NCI-H1930 (cell line): ENCODE results near the gene RPS6KA4.

ENCODE experiments used
- DNase-seq, 2 experiments: peaks; one replicate each; lab custom pipeline; 2025; lab: John Stamatoyannopoulos, UW

RPS6KA4 gene

DNA sequence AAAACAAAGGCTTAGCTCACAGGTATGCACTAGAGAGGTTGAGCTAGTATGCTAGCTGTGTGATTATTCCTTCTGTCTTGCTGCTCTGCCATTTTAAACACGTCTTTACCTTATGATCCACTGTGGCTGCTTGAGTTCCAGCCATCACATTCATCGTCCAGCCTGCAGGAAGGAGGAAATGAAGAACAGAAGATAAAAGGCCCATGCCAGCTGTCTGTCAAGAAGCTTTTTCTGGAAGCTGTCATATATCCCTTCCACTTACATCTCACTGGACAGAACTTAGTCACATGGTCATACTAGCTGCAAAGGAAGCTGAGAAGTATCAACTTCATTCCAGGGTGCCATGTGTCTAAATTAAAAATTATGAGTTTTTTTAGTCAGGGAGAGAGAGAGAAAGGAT is 31.6 kb upstream of the RPS6KA4 start:
- no peak for DNase-seq

DNA sequence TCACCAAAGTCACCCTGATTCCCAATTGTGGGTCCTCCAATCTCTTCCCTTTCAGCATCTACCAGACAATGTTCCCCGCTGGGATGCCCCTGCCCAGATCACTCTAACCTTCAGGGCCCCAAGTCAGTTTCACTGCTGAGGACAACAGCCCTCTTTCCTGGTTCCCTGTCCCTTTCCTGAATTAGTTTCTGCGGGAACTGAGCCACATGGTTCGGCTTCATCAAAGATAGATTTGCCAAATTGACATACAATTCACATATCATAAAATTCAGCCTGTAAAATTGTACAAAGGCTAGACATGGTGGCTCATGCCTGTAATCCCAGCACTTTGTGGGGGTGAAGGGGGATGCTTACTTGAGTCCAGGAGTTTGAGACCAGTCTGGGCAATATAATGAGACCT is 31.0 kb upstream of the RPS6KA4 start:
- DNase-seq: no peak

- no peak for DNase-seq
Measured at GRCh38 chr11:64330888-64331287, 28.1 kb upstream of the RPS6KA4 start.

DNA sequence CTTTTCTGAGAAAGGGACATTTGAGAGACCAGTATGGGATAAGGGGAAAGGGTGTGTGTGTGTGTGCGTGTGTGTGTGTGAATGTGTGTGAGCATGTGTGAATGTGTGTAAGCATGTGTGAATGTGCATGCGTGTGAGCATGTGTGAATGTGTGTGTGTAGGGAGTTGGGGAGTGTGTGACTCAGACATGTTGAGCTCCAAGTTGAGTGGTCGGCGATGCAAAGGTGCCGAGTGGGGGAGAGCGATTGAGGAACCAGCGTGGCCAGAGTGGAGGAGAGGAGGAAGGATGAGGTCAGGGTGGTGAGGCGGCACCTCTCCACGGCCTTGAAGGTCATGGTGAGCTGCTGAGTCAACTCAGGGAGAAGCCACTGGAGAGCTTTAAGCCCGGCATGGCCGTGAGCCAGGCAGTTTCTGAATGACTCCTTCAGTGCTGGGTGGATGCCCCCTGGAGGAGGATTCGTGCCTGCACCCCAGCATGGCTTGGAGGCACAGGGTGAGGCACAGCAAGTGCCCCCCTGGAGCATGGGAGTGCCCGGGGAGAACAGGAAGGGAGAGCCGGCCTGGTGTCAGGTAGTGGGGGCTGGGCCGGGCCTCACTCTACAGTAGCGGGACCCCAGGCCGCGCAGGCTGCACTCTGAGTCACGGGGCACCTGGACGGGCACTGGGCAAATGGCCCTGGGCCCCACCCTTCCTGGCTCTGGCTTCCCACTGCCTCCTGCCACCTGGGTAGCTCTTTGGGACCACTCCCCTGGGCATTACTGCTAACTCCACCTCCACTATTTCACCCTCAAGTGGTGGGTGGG is 27.2 kb upstream of the RPS6KA4 start:
- DNase-seq: no peak

DNA sequence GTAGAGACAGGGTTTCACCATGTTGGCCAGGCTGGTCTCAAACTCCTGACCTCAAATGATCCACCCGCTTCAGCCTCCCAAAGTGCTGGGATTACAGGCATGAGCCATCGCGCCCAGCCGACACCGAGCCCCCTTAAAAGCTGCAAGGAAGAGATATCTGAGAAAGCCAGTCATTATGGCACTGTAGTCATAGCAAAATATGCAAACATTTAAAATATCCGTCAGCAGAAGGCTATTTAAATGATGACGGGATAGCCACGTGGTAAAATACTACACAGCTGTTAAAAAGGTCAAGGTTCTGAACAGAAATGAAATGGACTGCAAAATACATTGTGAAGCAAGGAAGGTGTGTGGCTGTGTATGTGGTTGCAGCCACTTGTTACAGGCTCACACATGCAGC is 25.4 kb upstream of the RPS6KA4 start:
- DNase-seq: no peak

DNA sequence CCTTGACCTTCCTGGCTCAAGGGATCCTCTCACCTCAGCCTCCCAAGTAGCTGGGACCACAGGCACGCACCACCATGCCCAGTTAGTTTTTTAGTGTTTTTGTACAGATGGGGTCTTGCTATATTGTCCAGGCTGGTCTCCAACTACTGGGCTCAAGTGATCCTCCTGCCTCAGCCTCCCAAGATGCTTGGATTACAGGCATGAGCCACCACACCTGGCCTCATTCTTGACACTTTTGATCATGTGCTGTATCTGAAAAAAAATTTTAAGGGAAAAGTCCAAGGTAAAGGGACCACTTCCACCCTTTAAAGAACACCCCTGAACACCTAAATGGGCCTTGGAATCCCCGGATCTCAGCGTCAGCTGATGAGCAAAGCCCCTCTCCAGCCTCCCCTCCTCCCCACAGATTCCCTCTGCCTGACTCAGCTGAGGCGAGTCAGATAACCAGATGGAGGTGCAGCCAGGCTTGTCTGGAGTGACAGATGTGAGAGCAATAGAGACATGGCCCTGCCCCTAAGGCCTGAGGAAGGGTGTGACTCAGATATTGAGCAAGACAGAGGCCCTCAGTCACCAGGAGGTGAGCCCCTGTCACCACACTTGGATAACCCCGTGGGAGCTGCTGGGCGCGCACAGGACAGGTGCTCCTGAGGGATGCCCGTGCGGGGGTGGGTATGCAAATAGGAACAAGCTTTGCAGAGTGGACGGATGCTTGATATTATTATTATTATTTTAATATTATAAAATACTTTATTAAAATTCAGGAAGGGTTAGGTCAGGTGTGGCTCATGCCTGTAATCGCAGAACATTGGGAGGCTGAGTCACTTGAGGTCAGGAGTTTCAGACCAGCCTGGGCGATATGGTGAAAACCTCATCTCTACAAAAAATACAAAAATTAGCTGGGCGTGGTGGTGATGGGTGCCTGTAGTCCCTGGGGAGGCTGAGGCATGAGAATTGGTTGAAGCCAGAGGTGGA is 23.9 kb upstream of the RPS6KA4 start:
- DNase-seq: peak in 1 of 2 experiments; percentile 35

DNA sequence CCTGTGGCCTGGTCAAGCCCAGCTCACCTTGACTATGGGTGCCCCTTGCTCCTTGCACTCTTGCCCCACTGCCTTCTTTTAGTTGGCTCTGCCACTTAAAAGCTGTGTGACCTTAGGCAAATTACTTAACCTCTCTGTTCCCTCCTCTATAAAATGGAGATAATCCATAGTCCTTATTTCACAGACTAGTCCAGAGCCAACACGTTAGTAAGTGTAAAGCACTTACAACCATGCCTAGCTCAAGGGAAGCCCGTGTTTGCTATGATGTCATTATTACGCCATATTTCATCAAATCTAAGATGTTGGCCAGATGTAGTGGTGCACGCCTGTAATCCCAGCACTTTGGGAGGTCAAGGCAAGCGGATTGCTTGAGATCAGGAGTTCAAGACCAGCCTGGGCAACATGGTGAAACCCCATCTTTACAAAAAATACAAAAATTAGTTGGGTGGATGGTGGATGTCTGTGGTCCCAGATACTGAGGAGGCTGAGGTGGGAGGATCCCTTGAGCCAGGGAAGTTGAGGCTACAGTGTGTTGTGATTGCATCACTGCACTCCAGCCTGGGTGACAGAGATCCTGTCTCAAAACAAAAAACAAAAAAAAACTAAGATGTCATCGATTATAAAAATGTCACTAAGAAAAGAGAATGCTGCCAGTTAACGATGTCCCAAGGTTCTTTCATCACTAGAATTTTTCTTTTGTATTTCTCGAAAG is 21.3 kb upstream of the RPS6KA4 start:
- no peak for DNase-seq

DNA sequence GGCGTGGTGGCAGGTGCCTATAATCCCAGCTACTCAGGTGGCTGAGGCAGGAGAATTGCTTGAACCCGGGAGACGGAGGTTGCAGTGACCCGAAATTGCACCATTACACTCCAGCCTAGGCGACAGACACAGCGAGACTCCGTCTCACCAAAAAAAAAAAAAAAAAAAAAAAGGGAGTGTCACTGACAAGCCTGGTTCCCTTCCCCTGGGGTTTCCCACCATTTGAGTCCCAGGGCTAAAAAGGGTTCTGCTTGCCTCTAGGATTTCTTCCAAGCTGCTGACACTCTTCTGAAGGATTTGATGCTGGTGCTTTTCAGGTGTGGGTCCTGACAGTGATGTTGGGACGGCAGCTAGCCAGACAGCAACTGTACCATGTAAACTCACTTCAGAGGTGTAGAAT is 20.2 kb upstream of the RPS6KA4 start:
- DNase-seq: no peak

DNA sequence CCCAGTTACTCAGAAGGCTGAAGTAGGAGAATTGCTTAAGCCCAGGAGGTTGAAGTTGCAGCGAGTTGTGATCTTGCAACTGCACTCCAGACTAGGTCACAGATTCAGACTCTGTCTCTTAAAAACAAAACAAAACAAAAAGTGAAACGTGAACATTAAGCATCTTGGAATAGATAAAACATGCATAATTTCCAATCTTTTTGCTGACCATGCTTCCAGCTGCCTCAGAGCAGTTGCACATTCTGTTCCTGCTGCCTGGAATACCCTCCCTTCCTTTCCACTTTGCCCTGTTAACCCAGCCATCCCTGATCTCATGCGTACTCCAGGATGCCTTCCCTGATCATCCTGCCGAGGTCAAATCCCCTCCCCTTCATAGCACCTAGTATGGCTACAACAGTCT is 19.7 kb upstream of the RPS6KA4 start:
- DNase-seq: no peak

GRCh38 chr11:64339754-64340408 is 19.1 kb upstream of the RPS6KA4 start, which contains the start of gene CCDC88B:
Gene CCDC88B (plus strand): TSS chr11:64340204. CDS start chr11:64340267, 63 bp downstream.
- no peak for DNase-seq

GRCh38 chr11:64340671-64341335 is 18.2 kb upstream of the RPS6KA4 start:
- no peak for DNase-seq

DNA sequence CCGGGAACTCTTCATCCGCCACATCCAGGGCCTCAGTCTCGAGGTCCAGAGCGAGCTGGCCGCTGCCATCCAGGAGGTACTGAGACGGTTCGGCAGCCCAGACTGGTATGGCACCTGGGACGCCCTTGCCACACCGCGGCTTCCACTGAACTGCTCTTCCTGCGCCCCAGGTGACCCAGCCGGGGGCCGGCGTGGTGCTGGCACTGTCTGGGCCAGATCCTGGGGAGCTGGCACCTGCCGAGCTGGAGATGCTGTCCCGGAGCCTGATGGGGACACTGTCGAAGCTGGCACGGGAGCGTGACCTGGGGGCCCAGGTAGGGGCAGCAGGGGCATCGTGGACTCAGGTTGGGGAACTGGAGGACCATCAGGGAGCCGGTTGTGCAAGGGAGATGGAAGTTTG is 17.5 kb upstream of the RPS6KA4 start:
- DNase-seq: no peak

GRCh38 chr11:64341851-64342791 is 16.8 kb upstream of the RPS6KA4 start:
- DNase-seq: no peak

DNA sequence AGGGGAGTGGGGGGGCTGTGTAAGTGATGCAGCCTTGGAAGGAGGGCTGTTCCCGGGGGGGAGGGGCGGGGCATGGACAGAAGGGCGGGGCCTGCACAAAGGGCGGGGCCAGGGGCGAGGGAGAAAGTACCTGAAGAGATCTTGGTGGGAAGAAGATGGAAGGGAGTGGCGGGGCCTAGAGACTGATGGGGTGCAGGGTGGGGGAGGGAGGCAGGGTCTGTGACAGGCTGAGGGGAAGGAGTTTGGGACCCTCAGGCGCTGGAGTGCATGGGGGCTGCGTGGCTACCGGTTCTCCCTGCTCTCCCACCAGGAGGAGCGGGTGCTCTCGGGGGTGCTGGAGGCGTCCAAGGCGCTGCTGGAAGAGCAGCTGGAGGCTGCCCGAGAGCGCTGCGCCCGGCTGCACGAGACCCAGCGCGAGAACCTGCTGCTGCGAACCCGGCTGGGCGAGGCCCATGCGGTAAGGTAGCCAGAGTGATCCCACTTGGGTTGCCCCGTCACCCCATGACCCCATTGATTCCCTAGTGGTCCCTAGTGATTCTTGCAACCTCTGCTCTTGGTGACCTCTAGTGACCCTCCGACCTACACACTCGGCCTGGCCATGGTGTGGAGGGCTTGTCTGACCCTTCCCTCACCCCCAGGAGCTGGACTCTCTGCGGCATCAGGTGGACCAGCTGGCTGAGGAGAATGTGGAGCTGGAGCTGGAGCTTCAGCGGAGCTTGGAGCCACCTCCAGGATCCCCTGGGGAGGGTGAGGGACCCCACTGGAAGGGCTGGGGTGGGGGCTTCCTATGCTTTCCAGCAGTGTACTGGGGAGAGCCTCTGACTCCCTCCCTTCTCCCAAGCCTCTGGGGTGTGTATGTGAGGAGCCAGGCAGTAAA is 15.9 kb upstream of the RPS6KA4 start:
- DNase-seq: no peak

DNA sequence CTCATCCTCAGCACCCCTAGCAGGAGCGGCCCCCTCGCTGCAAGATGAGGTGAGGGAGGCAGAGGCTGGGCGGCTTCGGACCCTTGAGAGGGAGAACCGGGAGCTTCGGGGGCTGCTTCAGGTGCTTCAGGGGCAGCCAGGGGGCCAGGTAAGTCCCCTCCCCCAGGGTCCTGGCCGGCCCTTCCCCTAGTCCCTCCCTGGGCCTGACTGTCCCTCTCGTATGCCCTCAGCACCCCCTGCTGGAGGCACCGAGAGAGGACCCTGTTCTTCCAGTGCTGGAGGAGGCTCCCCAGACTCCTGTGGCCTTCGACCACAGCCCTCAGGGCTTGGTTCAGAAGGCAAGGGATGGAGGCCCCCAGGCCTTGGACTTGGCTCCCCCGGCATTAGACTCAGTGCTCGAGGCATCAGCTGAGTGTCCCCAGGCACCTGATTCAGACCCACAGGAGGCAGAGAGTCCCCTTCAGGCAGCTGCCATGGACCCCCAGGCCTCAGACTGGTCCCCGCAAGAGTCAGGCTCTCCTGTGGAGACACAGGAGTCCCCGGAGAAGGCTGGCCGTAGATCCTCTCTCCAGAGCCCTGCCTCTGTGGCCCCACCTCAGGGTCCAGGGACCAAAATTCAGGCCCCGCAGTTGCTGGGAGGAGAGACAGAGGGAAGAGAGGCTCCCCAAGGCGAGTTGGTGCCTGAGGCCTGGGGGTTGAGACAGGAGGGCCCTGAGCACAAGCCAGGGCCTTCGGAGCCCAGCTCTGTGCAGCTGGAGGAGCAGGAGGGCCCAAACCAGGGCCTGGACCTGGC is 15.0 kb upstream of the RPS6KA4 start:
- DNase-seq: no peak

DNA sequence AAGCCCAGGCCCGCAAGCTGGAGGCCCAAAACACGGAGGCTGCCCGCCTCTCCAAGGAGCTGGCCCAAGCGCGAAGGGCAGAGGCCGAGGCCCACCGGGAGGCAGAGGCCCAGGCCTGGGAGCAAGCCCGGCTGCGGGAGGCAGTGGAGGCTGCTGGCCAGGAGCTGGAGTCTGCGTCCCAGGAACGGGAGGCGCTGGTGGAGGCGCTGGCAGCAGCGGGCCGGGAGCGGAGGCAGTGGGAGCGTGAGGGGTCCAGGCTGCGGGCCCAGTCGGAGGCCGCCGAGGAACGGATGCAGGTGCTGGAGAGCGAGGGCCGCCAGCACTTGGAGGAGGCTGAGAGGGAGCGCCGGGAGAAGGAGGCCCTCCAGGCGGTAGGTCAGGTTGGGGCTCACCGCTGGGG is 14.2 kb upstream of the RPS6KA4 start:
- DNase-seq: no peak

- DNase-seq: no peak
Measured at GRCh38 chr11:64347193-64347867, 11.6 kb upstream of the RPS6KA4 start.
